ENCODE measurements around the gene FUT1. TPM values are rescaled to one million over a fixed set of nuclear protein-coding genes. Genes with fewer than 3 reads are reported as not detected.

FUT1 gene
- polyA plus RNA-seq, 1 of the 3 experiments (the other 2 are of a cell fraction): 0.08 TPM

- TF ChIP-seq TCF12 (IDR thresholded peaks at IDR 0.05) (no peak), EP300 (IDR thresholded peaks at IDR 0.05; ENCODE audit: borderline replicate concordance in 1 of 2, low read depth in 1 of 2, low read length in 1 of 2) (no peak), USF1 (IDR thresholded peaks at IDR 0.05; ENCODE audit: borderline replicate concordance, low read depth) (no peak), MEF2A (IDR thresholded peaks at IDR 0.05; ENCODE audit: borderline replicate concordance, low read depth) (no peak), IRF3 (IDR thresholded peaks at IDR 0.05; ENCODE audit: low read depth, low read length) (no peak)
Observed at GRCh38 chr19:48715681-48716171, 36.7 kb downstream of the FUT1 start (continued).

- H4K20me1 ChIP-seq (ENCODE audit: insufficient read depth): no peaks in the 10 kb centered on the region
- H3K27me3 ChIP-seq (ENCODE audit: insufficient read depth): no peaks in the 10 kb centered on the region
- no peak for TF ChIP-seq POLR2AphosphoS5 (IDR thresholded peaks at IDR 0.05; ENCODE audit: low read depth, low read length)
- no peak for TF ChIP-seq EZH2phosphoT487 (IDR thresholded peaks at IDR 0.05; ENCODE audit: borderline replicate concordance, low read depth)
- no peak for TF ChIP-seq GABPA (IDR thresholded peaks at IDR 0.05; ENCODE audit: low read depth)
- no peak for TF ChIP-seq TEAD4 (IDR thresholded peaks at IDR 0.05; ENCODE audit: borderline replicate concordance, insufficient read depth)
- no peak for TF ChIP-seq ELF1 (IDR thresholded peaks at IDR 0.05)
- TF ChIP-seq EP300 (IDR thresholded peaks at IDR 0.05; ENCODE audit: borderline replicate concordance in 1 of 2, low read depth in 1 of 2, low read length in 1 of 2): no peak
- no peak for TF ChIP-seq FOXM1 (IDR thresholded peaks at IDR 0.05; ENCODE audit: low read depth)
- TF ChIP-seq RAD21 (IDR thresholded peaks at IDR 0.05; ENCODE audit: low read length): no peak
- TF ChIP-seq NFIC (IDR thresholded peaks at IDR 0.05; ENCODE audit: borderline replicate concordance): no peak
- TF ChIP-seq USF2 (IDR thresholded peaks at IDR 0.05; ENCODE audit: borderline replicate concordance, low read depth, low read length): no peak
- no peak for TF ChIP-seq MXI1 (IDR thresholded peaks at IDR 0.05; ENCODE audit: low read depth, low read length)
- TF ChIP-seq IRF3 (IDR thresholded peaks at IDR 0.05; ENCODE audit: low read depth, low read length): no peak
- no peak for TF ChIP-seq CTCF (IDR thresholded peaks at IDR 0.05)
- no peak for TF ChIP-seq GATA2 (CRISPR knock-in tag; IDR thresholded peaks at IDR 0.05)
- TF ChIP-seq FOXJ3 (CRISPR knock-in tag; IDR thresholded peaks at IDR 0.05): no peak
- no peak for TF ChIP-seq MEF2A (IDR thresholded peaks at IDR 0.05; ENCODE audit: borderline replicate concordance, low read depth)
- no peak for TF ChIP-seq SMC3 (IDR thresholded peaks at IDR 0.05; ENCODE audit: low read depth, low read length)
- TF ChIP-seq USF1 (IDR thresholded peaks at IDR 0.05; ENCODE audit: borderline replicate concordance, low read depth): no peak
- no peak for TF ChIP-seq PBX3 (IDR thresholded peaks at IDR 0.05)
- TF ChIP-seq RXRA (IDR thresholded peaks at IDR 0.05; ENCODE audit: borderline replicate concordance, low read depth): no peak
- H3F3A ChIP-seq (replicated peaks; ENCODE audit: insufficient read depth): peaks cover 4% of the 10 kb centered on the region
- H3K9ac ChIP-seq: peak overlapping the region; percentile 82
- H3K4me3 ChIP-seq (ENCODE audit: low read depth in 2 of 2, low read length in 1 of 2): peak overlapping the region; percentile 55 to 78
- no peaks in the 10 kb centered on the region for H3K9me3 ChIP-seq
- H2AFZ ChIP-seq (ENCODE audit: low read depth): peak overlapping the region; percentile 81; the same call in 1 of the 2 replicates
- WGBS (ENCODE audit: low lambda C conversion rate): 68% methylated on average over 23 of the region's 26 CpGs
- no peaks in the 10 kb centered on the region for H3K36me3 ChIP-seq (replicated peaks in 1 of 2; ENCODE audit: control insufficient read depth in 1 of 2, insufficient read depth in 2 of 2, low read length in 1 of 2)
- ChIA-PET POLR2A (interaction anchor here (0.6 kb wide), 1 partner anchor 158 kb away, joined by 3 read pairs; no protein-coding TSS in a partner anchor), CTCF (interaction anchor here (1.4 to 4.5 kb wide), 5 partner anchors 24 to 72 kb away, joined by 4 to 30 read pairs (median 9); partner anchors contain the start of gene CA11)
- no peak for DNase-seq
- peak overlapping the region; percentile 77 to 85 for H3K27ac ChIP-seq (ENCODE audit: low read depth in 2 of 2, low read length in 1 of 2)
- peaks cover 8 to 30% of the 10 kb centered on the region in 2 experiments; a peak in 2 of 4 replicates for H3K4me1 ChIP-seq (ENCODE audit: control insufficient read depth in 1 of 2, insufficient read depth in 2 of 2, low read depth in 1 of 2, low read length in 1 of 2)
- H3K4me2 ChIP-seq: peak overlapping the region; percentile 95
- no peaks in the 10 kb centered on the region for H3K9me2 ChIP-seq
- peaks cover 17% of the 10 kb centered on the region for H3K79me2 ChIP-seq (ENCODE audit: insufficient read depth)
Observed at GRCh38 chr19:48714759-48715675, 37.4 kb downstream of the FUT1 start.
